Adrenal gland (tissue), 12 donors: Measurements from ENCODE around the gene NFKBIA. TPM values are rescaled to one million over a fixed set of nuclear protein-coding genes. Genes with fewer than 3 reads are reported as not detected.
"Not testable (repeated sequence)": the region's sequence is repeated elsewhere in the genome, so short reads cannot be mapped to it uniquely, and the experiment has no call there.

Experiments
- DNase-seq, 7 donors: peaks; one replicate each; pipeline ENCODE4 v3.0.0-alpha.2; 2019 to 2020
- H3K27ac ChIP-seq, 5 donors: fragments of 200-600 bp; sonication (generic) in 4 of 5; 1 replicate in 3 of 5; 2 replicates in 2 of 5; pipeline versions ENCODE4 v1.5.1 to v1.8.0; 2016 to 2020; ENCODE audit warnings: mild to moderate bottlenecking in 1 of 5
- H3K27me3 ChIP-seq: fragments of 200-600 bp; 2 replicates; pipeline ENCODE4 v1.8.0; 2021
- H3K36me3 ChIP-seq, 2 donors: fragments of 200-600 bp; replicated peaks in 1 of 2; 1 replicate in 1 of 2; 2 replicates in 1 of 2; pipeline versions ENCODE4 v1.5.1 to v1.8.0; 2018 to 2022
- H3K4me1 ChIP-seq, 2 donors: fragments of 200-600 bp; replicated peaks in 1 of 2; 1 replicate in 1 of 2; 2 replicates in 1 of 2; pipeline versions ENCODE4 v1.5.1 to v1.8.0; 2018 to 2021
- H3K4me3 ChIP-seq, 4 donors: fragments of 200-600 bp; sonication (generic) in 3 of 4; one replicate each; pipeline ENCODE4 v1.5.1; 2016 to 2018
- H3K9me3 ChIP-seq, 3 donors: fragments of 200-600 bp; sonication (generic) in 1 of 3; replicated peaks in 1 of 3; 1 replicate in 2 of 3; 2 replicates in 1 of 3; pipeline versions ENCODE4 v1.5.1 to v1.8.0; 2016 to 2021
- POLR2A ChIP-seq, 2 donors: fragments of 450-650 bp; IDR thresholded peaks; one replicate each; pipeline ENCODE4 v1.6.1; 2017; ENCODE audit warnings: antibody characterized with exemption in 2 of 2, mild to moderate bottlenecking in 2 of 2, moderate library complexity in 1 of 2
- WGBS, 4 donors: extraction: QIAGEN DNeasy Blood & Tissue Kit in 2 of 4; methylation state at CpG; one replicate each; pipeline versions ENCODE4 v1.1.5 to v1.1.7; 2013 to 2017; 5-methylcytosine and 5-hydroxymethylcytosine counted together
- intact Hi-C, 2 donors: fragments of 100-400 bp; cut with DNase I; formaldehyde crosslinking; loops; one replicate each; pipeline versions ENCODE4 v1.14.1 to v1.15.0; 2022 to 2023
- polyA plus RNA-seq, 3 donors: library from polyadenylated mRNA; stranded (reverse); fragments of 200-250 nt in 2 of 3; fragments of 350-450 nt in 1 of 3; fragmentation: Illumina TruSeq in 1 of 3; extraction: RNeasy Lipid Tissue Mini Kit (QIAGEN cat#74804) in 1 of 3; gene quantifications; one replicate each; pipeline ENCODE4 v1.2.3, GENCODE V29; 2013 to 2014
- total RNA-seq, 9 donors: library from RNA; depleted of rRNA in 4 of 9; stranded (reverse); fragments of >200 nt in 4 of 9; fragments of 120-200 nt in 1 of 9; fragmentation: NEBNext Ultra II Directional in 1 of 9; extraction: Animal tissue kit (Norgen Biotek cat#: 25700) in 1 of 9; gene quantifications; one replicate each; pipeline versions ENCODE4 v1.1.0 to v1.2.4, GENCODE V29; 2013 to 2023
- TF ChIP-seq, protein P1 (sequence below), 6 experiments: fragments of 450-650 bp in 4 of 6; fragments of 200-600 bp in 2 of 6; sonication (generic) in 1 of 6; IDR thresholded peaks; 1 replicate in 5 of 6; 2 replicates in 1 of 6; pipeline versions ENCODE4 v1.5.1 to v1.8.0; 2016 to 2021; ENCODE audit warnings: antibody characterized with exemption in 6 of 6, mild to moderate bottlenecking in 2 of 6, moderate library complexity in 1 of 6
- donor health status: healthy with polysubstance abuse.
- donor health status: Bipolar disorder and iron deficiency.
- donor health status: DM: yes; HTN: yes; CAD: no.
- donor health status: DM: no; HTN: no; CAD: no.
- donor health status: DM: no; HTN: no; CAD: no.
- donor health status: DM: yes; HTN: yes; CAD: no.

NFKBIA gene
- total and polyA plus RNA-seq, 12 donors: 100 to 677 (median 218) TPM

DNA sequence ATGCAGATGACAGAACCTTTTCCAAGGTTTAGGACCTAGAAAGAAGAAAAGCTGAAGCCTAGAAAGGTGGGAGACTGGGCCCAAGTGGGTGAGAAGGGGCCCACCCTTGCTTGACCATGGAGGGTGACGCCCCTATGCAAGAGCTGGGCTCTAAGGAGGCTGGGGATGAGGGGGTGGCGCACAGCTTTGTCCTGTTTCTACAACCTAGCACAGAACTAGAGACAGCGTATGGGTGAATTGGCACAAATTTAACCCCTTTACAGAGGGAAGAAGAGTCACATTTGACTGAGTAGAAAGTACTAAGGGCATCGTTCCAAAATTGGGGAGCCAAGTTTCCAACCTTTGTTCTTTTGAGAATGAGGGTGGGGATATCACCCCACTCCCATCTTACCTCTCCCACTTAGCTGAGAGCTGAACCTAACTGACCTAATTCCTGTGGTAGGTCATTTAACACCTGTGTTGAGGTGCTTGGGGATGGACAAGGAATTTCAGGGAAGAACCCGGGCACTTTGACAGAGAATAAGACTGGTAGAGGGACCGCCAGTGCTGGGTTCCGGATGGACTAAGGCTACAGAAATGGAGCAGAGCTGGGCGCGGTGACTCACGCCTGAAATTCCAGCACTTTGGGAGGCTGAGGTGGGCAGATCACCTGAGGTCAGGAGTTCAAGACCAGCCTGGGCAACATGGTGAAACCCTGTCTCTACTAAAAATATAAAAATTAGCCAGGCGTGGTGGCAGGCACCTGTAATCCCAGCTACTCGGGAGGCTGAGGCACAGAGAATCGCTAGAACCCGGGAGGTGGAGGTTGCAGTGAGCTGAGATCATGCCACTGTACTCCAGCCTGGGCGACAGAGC, 5.2 kb downstream of the NFKBIA start:
- Histone ChIP-seq H3K27me3 (no peaks in the 10 kb centered on the region), H3K4me1 (peaks cover 7 to 42% of the 10 kb centered on the region in 2 donors), H3K9me3 (no peaks in the 10 kb centered on the region), H3K4me3 (no peak overlapping the region), H3K27ac (peak overlapping the region in 4 of 5 donors; percentile 6 to 100 (median 86)), H3K36me3 (peaks cover 0 to 48% of the 10 kb centered on the region in 2 donors)
- no peak for TF ChIP-seq POLR2A (IDR thresholded peaks at IDR 0.05)
- TF ChIP-seq, protein P1, sequence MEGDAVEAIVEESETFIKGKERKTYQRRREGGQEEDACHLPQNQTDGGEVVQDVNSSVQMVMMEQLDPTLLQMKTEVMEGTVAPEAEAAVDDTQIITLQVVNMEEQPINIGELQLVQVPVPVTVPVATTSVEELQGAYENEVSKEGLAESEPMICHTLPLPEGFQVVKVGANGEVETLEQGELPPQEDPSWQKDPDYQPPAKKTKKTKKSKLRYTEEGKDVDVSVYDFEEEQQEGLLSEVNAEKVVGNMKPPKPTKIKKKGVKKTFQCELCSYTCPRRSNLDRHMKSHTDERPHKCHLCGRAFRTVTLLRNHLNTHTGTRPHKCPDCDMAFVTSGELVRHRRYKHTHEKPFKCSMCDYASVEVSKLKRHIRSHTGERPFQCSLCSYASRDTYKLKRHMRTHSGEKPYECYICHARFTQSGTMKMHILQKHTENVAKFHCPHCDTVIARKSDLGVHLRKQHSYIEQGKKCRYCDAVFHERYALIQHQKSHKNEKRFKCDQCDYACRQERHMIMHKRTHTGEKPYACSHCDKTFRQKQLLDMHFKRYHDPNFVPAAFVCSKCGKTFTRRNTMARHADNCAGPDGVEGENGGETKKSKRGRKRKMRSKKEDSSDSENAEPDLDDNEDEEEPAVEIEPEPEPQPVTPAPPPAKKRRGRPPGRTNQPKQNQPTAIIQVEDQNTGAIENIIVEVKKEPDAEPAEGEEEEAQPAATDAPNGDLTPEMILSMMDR (IDR thresholded peaks at IDR 0.05): no peak
- 67 to 85% (median 83%) methylated on average over 14 to 15 of the region's 15 CpGs for WGBS, 4 donors
- DNase-seq: peak in 2 of 7 donors; percentile 58 to 72
- intact Hi-C loops: no loop called here

DNA sequence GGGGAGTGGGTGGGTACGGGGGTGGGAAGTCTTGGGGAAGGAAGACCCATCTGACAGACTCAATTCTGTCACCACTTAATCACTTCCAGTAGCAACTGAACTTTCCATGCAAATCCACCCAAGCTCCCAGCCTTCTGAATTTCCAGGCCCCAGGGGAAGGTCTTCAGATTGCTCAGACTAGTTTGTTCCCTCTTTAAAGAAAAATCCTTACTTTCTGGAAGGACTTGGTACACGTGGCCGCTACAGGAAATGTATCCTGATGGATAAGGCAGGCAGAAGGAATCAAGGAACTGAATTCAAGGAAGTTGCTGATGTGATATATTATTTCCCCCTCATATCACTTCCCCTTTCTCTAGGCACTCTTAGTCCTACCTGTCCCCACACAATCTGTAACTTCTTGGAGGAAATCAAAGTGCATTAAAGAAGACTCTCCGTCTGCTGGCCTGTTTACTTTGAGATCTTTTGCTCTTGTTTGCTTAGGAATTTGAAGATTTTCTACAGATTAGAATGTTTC, 6.4 kb downstream of the NFKBIA start:
- no peak overlapping the region for H3K4me3 ChIP-seq
- peak in 1 of 7 donors; percentile 39 for DNase-seq
- peaks cover 0 to 42% of the 10 kb centered on the region in 2 donors for H3K36me3 ChIP-seq
- H3K9me3 ChIP-seq: no peaks in the 10 kb centered on the region
- TF ChIP-seq POLR2A (IDR thresholded peaks at IDR 0.05): peak in 1 of 2 donors; percentile 13
- TF ChIP-seq, protein P1 (IDR thresholded peaks at IDR 0.05): no peak
- no peaks in the 10 kb centered on the region for H3K27me3 ChIP-seq
- peaks cover 7 to 42% of the 10 kb centered on the region in 2 donors for H3K4me1 ChIP-seq
- WGBS, 4 donors: 27 to 37% (median 29%) methylated on average over 4 of the region's 4 CpGs
- peak overlapping the region; percentile 6 to 100 (median 73) for H3K27ac ChIP-seq
- intact Hi-C loops: no loop called here

DNA sequence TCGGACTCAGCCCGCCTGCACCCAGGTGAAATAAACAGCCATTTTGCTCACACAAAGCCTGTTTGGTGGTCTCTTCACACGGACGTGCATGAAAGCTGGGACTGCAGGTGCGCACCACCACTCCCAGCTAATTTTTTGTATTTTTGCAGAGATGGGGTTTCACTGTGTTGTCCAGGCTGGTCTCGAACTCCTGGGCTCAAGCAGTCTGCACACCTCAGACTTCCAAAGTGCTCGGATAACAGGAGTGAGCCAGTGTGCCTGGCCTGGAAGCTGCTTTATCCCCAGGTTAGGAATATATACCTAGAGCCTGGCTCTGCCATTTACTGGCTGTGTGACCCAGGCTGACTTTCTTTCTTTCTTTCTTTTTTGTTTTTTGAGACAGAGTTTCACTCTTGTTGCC, 7.9 kb downstream of the NFKBIA start:
- intact Hi-C loops, H3K27me3 ChIP-seq, H3K9me3 ChIP-seq, H3K4me3 ChIP-seq: not testable (repeated sequence)
- Histone ChIP-seq H3K36me3 (peaks cover 0 to 27% of the 10 kb centered on the region in 2 donors), H3K27ac (peak overlapping the region in 2 of 5 donors; percentile 26 to 73), H3K4me1 (peaks cover 7 to 31% of the 10 kb centered on the region in 2 donors)
- WGBS, 4 donors: 90 to 98% (median 93%) methylated on average over 7 of the region's 7 CpGs
- DNase-seq: peak in 1 of 7 donors; percentile 10

DNA sequence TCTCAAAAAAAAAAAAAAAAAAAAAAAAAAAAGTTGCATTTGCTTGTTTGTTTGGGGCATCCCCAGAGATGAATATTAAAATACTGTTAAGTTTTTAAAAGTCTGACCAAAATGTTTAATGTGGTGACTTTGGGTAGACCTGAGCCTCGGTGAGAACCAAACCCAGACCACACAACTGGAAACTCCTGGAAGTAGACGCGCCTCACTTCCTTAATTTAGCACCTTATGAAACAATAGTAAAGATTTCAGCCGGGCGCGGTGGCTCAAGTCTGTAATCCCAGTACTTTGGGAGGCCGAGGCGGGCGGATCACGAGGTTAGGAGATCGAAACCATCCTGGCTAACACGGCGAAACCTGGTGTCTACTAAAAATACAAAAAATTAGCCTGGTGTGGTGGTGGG, 9.3 kb downstream of the NFKBIA start:
- Histone ChIP-seq H3K4me3 (no peak overlapping the region), H3K27me3 (no peaks in the 10 kb centered on the region), H3K9me3 (no peaks in the 10 kb centered on the region), H3K4me1 (peaks cover 0 to 18% of the 10 kb centered on the region in 2 donors), H3K27ac (no peak overlapping the region), H3K36me3 (peaks cover 0 to 13% of the 10 kb centered on the region in 2 donors)
- DNase-seq: peak in 1 of 7 donors; percentile 15
- 88 to 93% (median 92%) methylated on average over 13 of the region's 13 CpGs for WGBS, 4 donors
- intact Hi-C loops: no loop called here
- TF ChIP-seq, protein P1 (IDR thresholded peaks at IDR 0.05): no peak
- TF ChIP-seq POLR2A (IDR thresholded peaks at IDR 0.05): no peak
